ENCODE data around the gene MOSMO.
"Not testable (repeated sequence)": the region's sequence is repeated elsewhere in the genome, so short reads cannot be mapped to it uniquely, and the experiment has no call there.

MOSMO gene

GRCh38 chr16:22007509-22008214, at the start of gene MOSMO:
Gene MOSMO (plus strand): TSS chr16:22008111. CDS start chr16:22008302, 191 bp downstream.
- DNase-seq, result peak; percentile 82

DNA sequence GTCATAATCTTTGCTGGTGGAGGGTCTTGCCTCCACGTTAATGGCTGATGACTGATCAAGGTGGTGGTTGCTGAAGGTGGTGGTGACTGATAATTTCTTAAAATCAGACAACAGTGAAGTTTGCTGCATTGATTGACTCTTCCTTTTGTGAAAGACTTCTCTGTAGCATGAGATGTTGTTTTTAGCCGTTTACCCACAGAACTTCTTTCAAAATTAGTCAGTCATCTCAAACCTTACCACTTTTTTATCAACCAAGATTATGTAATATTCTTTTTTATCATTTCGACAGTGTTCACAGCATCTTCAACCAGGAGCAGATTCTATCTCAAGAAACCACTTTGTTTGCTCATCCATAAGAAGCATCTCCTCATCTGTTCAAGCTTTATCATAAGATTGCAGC, 48.9 kb upstream of the MOSMO start:
- no peak for DNase-seq

- DNase-seq, result no peak
Observed at GRCh38 chr16:21962475-21962874, 45.4 kb upstream of the MOSMO start.

- no peak for DNase-seq
Observed at GRCh38 chr16:21963887-21964286, 44.0 kb upstream of the MOSMO start.

GRCh38 chr16:21964353-21964752, 43.6 kb upstream of the MOSMO start:
- no peak for DNase-seq

- DNase-seq, result no peak
Observed at GRCh38 chr16:21971856-21972255, 36.1 kb upstream of the MOSMO start.

- no peak for DNase-seq
Observed at GRCh38 chr16:21973945-21974344, 34.0 kb upstream of the MOSMO start.

GRCh38 chr16:21980032-21980431, 27.9 kb upstream of the MOSMO start:
- DNase-seq, result no peak

GRCh38 chr16:21982108-21982507, 25.8 kb upstream of the MOSMO start:
- DNase-seq, result no peak

GRCh38 chr16:21984062-21984461, 23.8 kb upstream of the MOSMO start:
- DNase-seq, result no peak

DNA sequence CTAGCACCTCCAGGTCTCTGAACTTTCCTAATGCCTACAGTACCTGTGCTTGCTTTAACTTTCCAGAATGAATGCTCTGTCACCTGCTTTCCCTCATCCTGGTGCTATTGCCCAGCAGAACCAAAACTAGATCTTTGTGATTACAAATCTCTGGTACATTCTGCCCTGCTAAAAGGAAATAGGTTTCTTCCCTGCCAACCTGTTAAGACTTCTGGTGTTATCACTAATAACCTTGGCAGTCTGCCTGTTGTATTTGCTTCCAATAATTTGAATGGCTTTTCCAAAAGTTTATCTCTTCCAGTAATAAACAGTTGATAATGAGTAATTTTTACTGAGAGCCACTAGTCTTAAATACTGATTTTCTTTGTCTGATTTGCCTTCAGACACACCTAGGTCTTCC, 22.4 kb upstream of the MOSMO start:
- DNase-seq, result no peak

- DNase-seq, result no peak
Observed at GRCh38 chr16:21986692-21987246, 21.1 kb upstream of the MOSMO start.

- no peak for DNase-seq
Observed at GRCh38 chr16:21987498-21987897, 20.4 kb upstream of the MOSMO start.

DNA sequence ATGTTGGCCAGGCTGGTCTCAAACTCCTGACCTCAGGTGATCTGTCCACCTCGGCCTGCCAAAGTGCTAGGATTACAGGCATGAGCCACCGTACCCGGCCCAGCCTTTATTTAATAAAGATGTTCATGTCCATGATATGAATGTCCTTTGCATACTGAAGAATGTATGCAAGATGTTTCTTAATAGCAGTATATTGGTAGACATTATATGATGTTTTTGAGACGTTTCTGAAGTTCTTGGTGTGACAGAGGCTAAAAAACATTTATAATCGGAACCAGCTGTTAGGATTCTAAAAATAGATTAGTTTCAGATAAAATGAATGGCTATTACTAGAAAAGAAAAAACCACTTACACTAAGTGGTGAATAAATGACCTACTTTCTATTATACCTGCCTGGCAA, 18.8 kb upstream of the MOSMO start:
- DNase-seq, result no peak

GRCh38 chr16:21989751-21990150, 18.2 kb upstream of the MOSMO start:
- DNase-seq, result no peak

GRCh38 chr16:21990381-21990944, 17.4 kb upstream of the MOSMO start:
- DNase-seq, result no peak

DNA sequence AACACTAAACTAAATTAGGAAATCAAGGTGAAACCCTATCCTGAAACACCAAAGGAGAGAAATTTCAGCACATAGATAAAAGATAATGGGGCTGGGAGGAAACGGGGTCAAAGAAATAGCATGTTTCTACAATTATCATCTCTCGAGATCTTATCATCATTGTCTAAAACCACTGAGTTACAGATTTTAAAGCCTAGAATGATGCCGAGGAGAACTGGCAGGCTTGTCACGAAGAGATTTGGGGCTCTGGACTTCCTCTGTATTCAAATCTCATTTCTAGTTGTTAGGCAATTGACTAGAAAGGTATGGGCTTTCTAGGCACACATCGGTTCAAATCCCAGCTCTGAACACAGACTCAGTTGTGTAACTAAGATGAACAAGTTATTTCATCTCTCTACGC, 16.3 kb upstream of the MOSMO start:
- no peak for DNase-seq

- no peak for DNase-seq
Observed at GRCh38 chr16:21994856-21995465, 12.9 kb upstream of the MOSMO start.

DNA sequence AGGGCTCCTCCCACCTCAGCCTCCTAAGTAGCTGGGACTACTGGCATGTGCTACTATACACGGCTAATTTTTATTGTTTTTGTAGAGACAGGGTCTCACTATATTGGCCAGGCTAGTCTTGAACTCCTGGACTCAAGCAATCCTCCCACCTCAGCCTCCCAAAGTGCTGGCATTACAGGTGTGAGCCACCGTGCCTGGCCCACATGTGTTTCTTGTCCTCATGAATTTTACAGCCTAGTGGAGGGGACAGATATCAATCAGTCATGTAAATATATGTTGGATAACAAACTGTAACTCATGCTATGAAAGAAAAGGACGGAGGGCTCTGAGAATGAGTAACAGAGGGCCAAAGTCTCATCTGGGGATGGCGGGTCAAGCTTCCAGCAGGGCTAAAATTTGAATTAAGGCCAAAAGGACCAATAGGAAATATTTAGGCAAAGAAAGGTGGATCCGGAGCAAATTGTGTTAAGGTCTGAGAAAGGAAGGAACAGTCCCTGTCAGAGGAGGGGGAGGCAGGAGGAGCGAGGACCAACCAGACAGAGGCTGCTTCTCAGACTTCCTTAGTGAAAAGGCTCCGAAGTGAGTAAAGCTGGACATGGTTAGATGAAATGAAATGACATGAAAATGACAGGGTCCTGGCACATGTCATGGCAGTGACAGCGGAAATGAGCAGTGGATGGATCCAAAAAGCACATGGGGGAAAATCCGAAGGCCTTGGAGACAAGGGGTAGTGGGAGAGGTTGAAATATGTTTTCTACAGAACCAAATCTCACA, 10.8 kb upstream of the MOSMO start:
- no peak for DNase-seq

DNA sequence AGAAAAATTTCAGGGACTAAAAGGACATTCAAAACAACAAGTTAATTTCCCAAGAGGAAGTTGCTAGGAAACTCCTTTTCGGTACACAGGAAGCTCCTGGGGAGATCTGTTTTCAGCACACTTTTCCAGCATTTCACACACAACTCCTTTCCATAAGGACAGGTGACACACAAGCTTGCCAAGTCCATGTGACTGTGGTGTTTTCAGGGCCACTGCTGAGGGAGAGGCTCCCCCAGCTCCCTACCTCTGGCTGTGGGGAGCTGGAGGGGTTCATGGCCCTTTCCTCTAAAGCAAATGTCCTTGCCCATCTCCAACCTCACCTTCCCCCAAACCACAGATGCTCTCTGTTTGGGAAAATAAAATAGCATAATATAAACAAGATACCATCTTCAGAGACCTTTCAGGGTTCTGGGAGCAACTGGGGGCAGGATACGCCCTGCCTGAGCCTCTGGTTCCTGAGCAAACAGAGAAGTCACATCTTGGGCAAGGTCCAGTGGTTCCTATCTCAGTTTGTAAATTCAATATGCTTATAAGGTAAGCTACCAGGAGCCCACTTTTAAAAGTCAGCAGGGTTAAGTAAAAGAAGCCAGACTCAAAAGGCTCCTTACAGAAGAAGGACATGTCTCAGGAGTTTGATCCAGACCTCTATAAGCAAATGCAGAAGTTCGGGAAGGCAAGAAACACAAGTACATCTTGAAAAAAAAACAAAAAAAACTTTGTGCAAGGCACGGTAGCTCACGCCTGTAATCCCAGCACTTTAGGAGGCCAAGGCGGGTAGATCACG, 10.0 kb upstream of the MOSMO start:
- no peak for DNase-seq

DNA sequence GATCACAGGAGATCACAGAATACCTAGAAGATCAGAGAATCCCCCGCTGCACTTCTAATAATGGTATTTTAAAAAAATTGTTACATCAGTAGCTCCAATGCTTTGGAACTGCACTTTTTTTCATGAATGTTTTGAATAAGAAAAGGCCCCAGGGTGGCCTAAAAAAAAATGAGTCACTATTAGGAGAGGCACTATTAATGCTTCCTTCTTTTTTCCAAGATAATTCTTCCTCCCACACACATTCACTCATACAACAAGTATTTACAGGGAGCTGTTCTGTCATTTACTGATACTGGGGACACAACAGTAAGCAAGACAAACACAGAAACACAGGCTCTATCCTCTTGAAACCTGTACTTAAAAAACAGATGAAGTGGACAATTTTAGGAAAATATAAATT, 6.3 kb upstream of the MOSMO start:
- DNase-seq, result no peak

DNA sequence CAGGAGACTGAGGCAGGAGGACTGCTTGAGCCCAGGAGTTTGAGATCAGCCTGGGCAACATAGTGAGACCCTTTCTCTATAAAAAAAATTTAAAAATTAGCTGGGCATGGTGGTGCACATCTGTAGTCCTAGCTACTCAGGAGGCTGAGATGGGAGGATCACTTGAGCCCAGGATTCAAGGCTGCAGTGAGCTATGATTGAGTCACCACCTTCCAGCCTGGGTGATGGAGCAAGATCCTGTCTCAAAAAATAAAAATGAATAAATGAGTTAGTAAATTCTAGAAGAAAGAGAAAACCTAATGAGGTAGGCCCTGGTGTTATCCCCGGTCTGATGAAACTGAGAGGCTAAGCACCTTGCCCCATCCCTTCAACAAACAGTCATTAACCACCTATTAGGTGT, 5.9 kb upstream of the MOSMO start:
- DNase-seq, result not testable (repeated sequence)

DNA sequence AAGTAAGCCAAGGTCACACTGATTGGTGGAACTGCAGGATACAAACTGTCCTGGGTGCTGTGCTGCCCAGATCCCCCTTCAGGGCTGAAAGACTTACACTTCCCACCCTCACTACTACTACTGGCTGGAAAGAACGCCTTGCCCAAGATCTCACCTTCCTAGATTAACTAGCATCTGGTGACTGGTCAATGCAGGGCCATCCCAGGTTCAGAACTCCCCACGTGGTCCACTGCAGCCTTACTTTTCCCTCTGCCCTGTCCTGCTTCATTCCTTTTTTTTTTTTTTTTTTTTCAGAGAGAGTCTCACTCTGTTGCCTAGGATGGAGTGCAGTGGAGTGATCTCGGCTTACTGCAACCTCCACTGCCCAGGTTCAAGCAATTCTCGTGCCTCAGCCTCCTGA, 4.7 kb upstream of the MOSMO start:
- DNase-seq, result no peak

Measured in midbrain (tissue), 1 donor.